Calu3 (cell line): ENCODE measurements around the gene PNMA1. TPM values are rescaled to one million over a fixed set of nuclear protein-coding genes. Genes with fewer than 3 reads are reported as not detected.

ENCODE experiments used
- BruUV-seq: library from RNA; stranded (reverse); fragments of 400-500 nt; replicated peaks from 2 replicates; lab custom pipeline; 2021; lab: Mats Ljungman, UMichigan
- CTCF ChIA-PET: fragments of 300-600 bp; sonication (Branson Sonifier 250); formaldehyde crosslinking; loops from one replicate; lab custom pipeline; 2022; ENCODE audit warnings: antibody characterized with exemption; lab: Charles Lee
- DNase-seq: peaks from one replicate; pipeline ENCODE4 v3.0.0; 2022
- H3K27ac Mint-ChIP-seq: one replicate; pipeline ENCODE4 v1.8.0; 2022; ENCODE audit warnings: mixed read lengths; ENCODE audit not compliant: unreplicated experiment
- H3K27me3 Mint-ChIP-seq: one replicate; pipeline ENCODE4 v1.8.0; 2022; ENCODE audit warnings: mixed read lengths; ENCODE audit not compliant: unreplicated experiment
- H3K36me3 Mint-ChIP-seq: one replicate; pipeline ENCODE4 v1.8.0; 2022; ENCODE audit warnings: mild to moderate bottlenecking, moderate library complexity, mixed read lengths; ENCODE audit not compliant: insufficient read depth, unreplicated experiment
- H3K4me1 Mint-ChIP-seq: one replicate; pipeline ENCODE4 v1.8.0; 2022; ENCODE audit warnings: mild to moderate bottlenecking, low read depth, mixed read lengths; ENCODE audit not compliant: unreplicated experiment
- H3K4me3 Mint-ChIP-seq: one replicate; pipeline ENCODE4 v1.8.0; 2022; ENCODE audit warnings: mild to moderate bottlenecking, low read depth, moderate library complexity, mixed read lengths; ENCODE audit not compliant: unreplicated experiment
- H3K9me3 Mint-ChIP-seq: one replicate; pipeline ENCODE4 v1.8.0; 2022; ENCODE audit warnings: low read depth, mixed read lengths; ENCODE audit not compliant: unreplicated experiment
- intact Hi-C: fragments of 100-400 bp; cut with micrococcal nuclease; formaldehyde crosslinking; loops from one replicate; pipeline ENCODE4 v1.10.0; 2022; ENCODE audit not compliant: unreplicated experiment
- total RNA-seq: library from RNA; stranded (reverse); gene quantifications from 2 replicates; pipeline ENCODE4 v1.2.3, GENCODE V29; 2022
- TF ChIP-seq, protein P1 (sequence below): fragments of 200-600 bp; IDR thresholded peaks from one replicate; pipeline ENCODE4 v1.8.0; 2022; ENCODE audit warnings: antibody characterized with exemption; ENCODE audit not compliant: unreplicated experiment

The PNMA1 gene
- total RNA-seq, 1 experiment from 2014 or later, result 37.2 TPM

DNA sequence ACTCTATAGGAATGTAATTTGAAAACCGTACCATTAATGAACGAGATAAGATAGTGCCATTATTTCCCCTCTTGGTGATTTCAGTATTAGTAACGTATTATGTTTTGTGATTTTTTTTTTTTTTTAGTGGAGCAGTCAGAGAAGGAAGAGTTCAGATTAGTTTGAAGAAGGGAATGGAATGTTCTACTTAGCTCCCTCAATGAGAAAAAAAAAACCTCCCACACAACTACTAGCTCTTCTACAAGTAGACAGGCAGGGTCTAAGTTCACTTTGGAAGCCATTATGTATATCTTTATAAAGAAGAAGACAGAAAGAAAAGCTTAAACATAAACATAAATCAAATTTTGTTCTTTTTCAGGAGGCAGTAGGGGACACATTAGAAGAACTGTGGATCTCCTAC, 27.3 kb downstream of the PNMA1 start:
- TF ChIP-seq, protein P1, sequence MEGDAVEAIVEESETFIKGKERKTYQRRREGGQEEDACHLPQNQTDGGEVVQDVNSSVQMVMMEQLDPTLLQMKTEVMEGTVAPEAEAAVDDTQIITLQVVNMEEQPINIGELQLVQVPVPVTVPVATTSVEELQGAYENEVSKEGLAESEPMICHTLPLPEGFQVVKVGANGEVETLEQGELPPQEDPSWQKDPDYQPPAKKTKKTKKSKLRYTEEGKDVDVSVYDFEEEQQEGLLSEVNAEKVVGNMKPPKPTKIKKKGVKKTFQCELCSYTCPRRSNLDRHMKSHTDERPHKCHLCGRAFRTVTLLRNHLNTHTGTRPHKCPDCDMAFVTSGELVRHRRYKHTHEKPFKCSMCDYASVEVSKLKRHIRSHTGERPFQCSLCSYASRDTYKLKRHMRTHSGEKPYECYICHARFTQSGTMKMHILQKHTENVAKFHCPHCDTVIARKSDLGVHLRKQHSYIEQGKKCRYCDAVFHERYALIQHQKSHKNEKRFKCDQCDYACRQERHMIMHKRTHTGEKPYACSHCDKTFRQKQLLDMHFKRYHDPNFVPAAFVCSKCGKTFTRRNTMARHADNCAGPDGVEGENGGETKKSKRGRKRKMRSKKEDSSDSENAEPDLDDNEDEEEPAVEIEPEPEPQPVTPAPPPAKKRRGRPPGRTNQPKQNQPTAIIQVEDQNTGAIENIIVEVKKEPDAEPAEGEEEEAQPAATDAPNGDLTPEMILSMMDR, result no peak
- intact Hi-C loops, result no loop called here
- H3K27ac Mint-ChIP-seq, result no peak overlapping the region
- BruUV-seq, result no TSS peak
- no peaks in the 10 kb centered on the region for H3K27me3 Mint-ChIP-seq
- DNase-seq, result no peak
- H3K4me3 Mint-ChIP-seq, result no peak overlapping the region
- no peaks in the 10 kb centered on the region for H3K36me3 Mint-ChIP-seq
- H3K4me1 Mint-ChIP-seq, result no peaks in the 10 kb centered on the region
- CTCF ChIA-PET, result interaction anchor here (0.6 kb wide), 1 partner anchor 194 kb away, joined by 3 read pairs; no protein-coding TSS in a partner anchor
- no peaks in the 10 kb centered on the region for H3K9me3 Mint-ChIP-seq

DNA sequence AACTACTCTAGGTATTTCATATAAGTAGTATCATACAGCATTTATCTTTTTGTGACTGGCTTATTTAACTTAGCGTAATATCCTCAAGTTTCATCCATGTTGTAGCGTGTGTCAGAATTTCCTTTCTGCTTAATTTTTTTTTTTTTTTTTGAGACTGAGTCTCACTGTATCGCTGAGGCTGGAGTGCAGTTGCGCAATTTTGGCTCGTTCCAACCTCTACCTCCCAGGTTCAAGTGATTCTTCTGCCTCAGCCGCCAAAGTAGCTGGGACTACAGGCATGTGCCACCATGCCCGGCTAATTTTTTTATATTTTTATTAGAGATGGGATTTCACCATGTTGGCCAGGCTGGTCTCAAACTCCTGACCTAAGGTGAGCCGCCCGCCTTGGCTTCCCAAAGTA, 28.9 kb downstream of the PNMA1 start:
- no TSS peak for BruUV-seq
- no peaks in the 10 kb centered on the region for H3K9me3 Mint-ChIP-seq
- no peak overlapping the region for H3K27ac Mint-ChIP-seq
- CTCF ChIA-PET, result interaction anchor here (0.6 kb wide), 1 partner anchor 42 kb away, joined by 4 read pairs; no protein-coding TSS in a partner anchor
- TF ChIP-seq, protein P1, result no peak
- no peaks in the 10 kb centered on the region for H3K36me3 Mint-ChIP-seq
- no peaks in the 10 kb centered on the region for H3K4me1 Mint-ChIP-seq
- DNase-seq, result no peak
- H3K27me3 Mint-ChIP-seq, result no peaks in the 10 kb centered on the region
- intact Hi-C loops, result no loop called here
- no peak overlapping the region for H3K4me3 Mint-ChIP-seq

DNA sequence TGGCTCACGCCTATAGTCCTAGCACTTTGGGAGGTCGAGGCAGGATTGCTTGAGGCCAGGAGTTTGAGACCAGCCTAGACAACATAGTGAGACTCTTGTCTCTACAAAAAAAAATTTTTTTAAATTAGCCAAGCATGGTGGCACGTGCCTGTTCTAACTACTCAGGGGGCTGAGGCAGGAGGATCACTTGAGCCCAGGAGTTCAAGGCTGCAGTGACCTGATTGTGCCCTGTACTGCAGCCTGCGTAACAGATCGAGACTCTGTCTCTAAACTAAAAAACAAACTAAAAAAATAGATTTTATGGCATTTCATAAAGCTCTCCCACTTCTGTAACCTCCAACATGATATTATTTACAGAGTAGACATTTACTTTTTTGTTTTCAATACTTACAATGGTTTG, 29.6 kb downstream of the PNMA1 start:
- CTCF ChIA-PET, result no interaction called here
- TF ChIP-seq, protein P1, result no peak
- Mint-ChIP-seq H3K9me3 (no peaks in the 10 kb centered on the region), H3K4me3 (no peak overlapping the region), H3K27ac (no peak overlapping the region), H3K4me1 (no peaks in the 10 kb centered on the region), H3K36me3 (no peaks in the 10 kb centered on the region), H3K27me3 (no peaks in the 10 kb centered on the region)
- intact Hi-C loops, result no loop called here
- no peak for DNase-seq
- no TSS peak for BruUV-seq

GRCh38 chr14:73680821-73681220, 33.4 kb downstream of the PNMA1 start:
- no TSS peak for BruUV-seq
- Mint-ChIP-seq H3K36me3 (no peaks in the 10 kb centered on the region), H3K4me3 (no peak overlapping the region), H3K9me3 (no peaks in the 10 kb centered on the region), H3K27ac (no peak overlapping the region), H3K4me1 (no peaks in the 10 kb centered on the region), H3K27me3 (no peaks in the 10 kb centered on the region)
- no peak for DNase-seq
- CTCF ChIA-PET, result interaction anchor here (0.6 kb wide), 1 partner anchor 270 kb away, joined by 3 read pairs; no protein-coding TSS in a partner anchor
- intact Hi-C loops, result no loop called here
- TF ChIP-seq, protein P1, result no peak
